VCaP (cell line): ENCODE results near the gene NRP2.

Experiments used
- H3K27ac ChIP-seq: fragments of 450-650 bp; 2 replicates; pipeline ENCODE4 v1.5.1; 2017
- TF ChIP-seq, protein P1 (sequence below): fragments of 450-650 bp; conservative IDR thresholded peaks from 2 replicates; pipeline ENCODE4 v1.5.1; 2017; ENCODE audit warnings: mild to moderate bottlenecking, moderate library complexity

NRP2 gene

DNA sequence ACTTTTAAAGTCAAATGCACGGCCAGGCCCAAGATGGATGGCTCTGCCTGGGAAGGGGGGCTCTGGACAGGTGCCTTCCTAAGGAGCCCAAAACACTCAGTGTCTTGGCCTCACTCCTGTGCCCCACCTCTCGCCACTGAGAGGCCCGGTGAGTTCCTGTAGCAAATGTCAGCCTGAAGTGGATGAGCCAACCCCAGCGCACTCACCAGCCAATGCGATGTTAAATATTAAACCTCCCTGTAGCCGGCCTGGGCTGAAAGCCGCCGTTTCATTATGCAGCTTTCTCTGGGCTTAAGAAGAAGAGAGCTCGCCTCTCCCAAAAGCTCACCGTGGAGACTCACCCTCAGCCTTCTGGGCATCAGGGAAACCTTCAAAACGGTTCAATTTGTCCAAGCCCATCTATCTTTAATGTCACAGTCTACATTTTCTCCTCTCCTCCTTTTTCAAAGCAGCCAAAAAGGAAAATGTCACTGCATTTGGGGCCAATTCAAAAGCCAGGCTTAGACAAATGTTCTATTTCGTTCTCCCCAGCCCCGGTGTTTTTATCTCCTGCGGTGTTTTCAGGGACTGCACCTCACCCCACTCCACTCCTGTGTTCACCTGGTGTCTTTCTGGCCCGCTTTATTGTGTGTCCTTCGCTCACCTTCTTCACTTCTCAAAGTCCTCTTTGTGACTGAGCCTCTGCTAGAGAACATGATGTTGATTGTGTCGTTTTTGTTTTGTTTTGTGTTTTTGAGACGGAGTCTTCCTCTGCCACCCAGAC, 124.0 kb downstream of the NRP2 start:
- H3K27ac ChIP-seq, result peak overlapping the region; percentile 40

DNA sequence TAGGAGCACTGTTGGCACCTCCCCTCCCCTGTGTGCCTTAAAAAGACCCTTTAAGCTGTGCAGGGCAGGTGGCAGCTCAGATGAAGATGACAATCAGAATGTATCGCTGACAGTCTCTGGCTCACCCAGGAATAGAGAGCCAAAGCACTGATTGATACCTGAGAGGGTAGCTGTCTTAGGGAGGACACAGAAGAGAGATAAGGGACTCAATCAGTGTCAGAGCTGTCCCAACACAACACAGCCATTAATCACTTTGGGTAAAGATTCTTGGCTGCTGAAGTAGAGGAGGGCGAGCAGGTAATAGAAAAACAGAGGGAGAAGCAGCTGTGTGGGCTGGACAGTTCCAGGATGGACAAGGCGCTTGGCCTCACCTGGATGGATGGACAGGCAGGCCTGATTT, 124.9 kb downstream of the NRP2 start:
- H3K27ac ChIP-seq, result peak overlapping the region; percentile 40; the same call in 1 of the 2 replicates
- TF ChIP-seq, protein P1, sequence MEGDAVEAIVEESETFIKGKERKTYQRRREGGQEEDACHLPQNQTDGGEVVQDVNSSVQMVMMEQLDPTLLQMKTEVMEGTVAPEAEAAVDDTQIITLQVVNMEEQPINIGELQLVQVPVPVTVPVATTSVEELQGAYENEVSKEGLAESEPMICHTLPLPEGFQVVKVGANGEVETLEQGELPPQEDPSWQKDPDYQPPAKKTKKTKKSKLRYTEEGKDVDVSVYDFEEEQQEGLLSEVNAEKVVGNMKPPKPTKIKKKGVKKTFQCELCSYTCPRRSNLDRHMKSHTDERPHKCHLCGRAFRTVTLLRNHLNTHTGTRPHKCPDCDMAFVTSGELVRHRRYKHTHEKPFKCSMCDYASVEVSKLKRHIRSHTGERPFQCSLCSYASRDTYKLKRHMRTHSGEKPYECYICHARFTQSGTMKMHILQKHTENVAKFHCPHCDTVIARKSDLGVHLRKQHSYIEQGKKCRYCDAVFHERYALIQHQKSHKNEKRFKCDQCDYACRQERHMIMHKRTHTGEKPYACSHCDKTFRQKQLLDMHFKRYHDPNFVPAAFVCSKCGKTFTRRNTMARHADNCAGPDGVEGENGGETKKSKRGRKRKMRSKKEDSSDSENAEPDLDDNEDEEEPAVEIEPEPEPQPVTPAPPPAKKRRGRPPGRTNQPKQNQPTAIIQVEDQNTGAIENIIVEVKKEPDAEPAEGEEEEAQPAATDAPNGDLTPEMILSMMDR, result no peak

More for the DNA sequence above, 124.0 kb downstream of the NRP2 start:
- TF ChIP-seq, protein P1, result no peak

DNA sequence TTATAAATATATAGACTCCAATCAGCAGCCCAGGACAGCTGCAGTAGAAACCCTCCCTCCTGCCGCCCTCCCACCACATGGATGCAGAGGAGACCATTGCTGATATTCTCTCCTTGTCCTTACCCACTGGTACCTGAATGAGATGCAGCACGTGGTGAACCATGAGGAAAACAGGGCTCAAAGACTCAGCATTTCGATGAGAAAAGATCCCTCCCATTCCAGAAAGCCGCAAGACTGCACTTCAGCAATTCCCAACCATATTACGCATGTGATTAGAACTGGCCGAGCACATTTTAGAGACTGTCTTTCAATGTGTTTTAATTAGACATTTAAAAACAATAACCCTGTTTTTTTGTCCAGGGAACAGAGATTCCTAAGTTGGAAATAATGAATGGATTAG, 125.5 kb downstream of the NRP2 start:
- H3K27ac ChIP-seq, result no peak overlapping the region
- TF ChIP-seq, protein P1, result no peak

- TF ChIP-seq, protein P1, result no peak
- no peak overlapping the region for H3K27ac ChIP-seq
Observed at GRCh38 chr2:205808486-205809121, 126.3 kb downstream of the NRP2 start.

DNA sequence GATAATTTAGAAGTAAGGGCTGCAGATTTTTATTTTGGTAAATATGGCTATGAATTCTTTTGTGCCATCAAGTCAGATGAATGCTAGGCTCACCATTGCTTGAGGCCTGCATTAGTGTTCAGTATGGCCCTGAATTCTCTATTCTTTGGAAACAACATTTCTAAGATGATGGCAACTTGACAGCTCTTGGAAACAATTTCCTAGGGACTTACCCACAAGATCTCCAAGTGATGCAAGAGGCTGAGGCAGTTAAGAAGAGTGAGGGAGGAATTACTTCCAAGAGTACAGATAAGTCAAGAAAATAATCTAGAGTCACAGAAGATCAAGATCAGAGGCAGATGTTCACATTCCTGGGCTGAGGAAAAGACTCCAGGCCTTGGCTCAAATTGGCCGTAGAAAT, 129.1 kb downstream of the NRP2 start:
- no peak overlapping the region for H3K27ac ChIP-seq
- TF ChIP-seq, protein P1, result no peak

DNA sequence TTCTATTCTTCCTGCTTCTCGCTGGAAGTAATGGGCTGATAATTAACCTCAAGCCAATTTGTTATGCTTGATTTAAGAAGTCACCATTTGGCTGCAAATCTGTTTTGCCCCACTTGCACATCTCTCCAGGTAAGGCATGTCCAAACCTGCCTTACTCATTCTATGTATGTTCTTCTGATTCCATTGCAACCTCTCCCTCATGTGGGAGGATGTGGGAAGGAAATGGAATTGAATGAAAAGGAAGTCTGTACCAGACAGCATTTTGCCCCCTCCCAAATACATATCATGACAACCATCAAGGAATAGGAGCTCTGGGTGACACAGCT, 131.7 kb downstream of the NRP2 start:
- no peak overlapping the region for H3K27ac ChIP-seq
- TF ChIP-seq, protein P1, result no peak

DNA sequence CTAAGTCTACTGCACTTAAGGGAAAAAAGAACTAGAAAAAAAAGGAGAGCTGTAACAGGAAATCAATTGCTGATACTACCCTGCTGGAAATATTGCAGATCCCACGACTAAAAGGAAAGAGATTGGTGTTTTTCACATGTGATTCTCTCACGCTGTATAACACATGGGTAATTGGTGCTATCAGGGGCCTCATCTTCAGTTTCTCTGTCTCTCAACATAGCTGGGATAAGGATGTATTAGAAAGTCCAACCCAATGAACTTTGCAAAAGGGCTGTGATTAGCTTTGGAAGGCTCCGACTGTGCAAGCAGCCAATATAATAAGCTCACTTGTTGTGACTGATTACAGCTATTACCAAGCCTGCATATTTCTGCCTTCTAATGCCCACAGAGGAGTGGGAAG, 133.4 kb downstream of the NRP2 start:
- peak overlapping the region; percentile 32; the same call in 1 of the 2 replicates for H3K27ac ChIP-seq

More for the DNA sequence above, 133.4 kb downstream of the NRP2 start:
- TF ChIP-seq, protein P1, result no peak
